Stimulated activated CD4-positive, alpha-beta T cell treated with anti-CD3 and anti-CD28 coated beads, Interleukin-4, amount 100 ng/mL, for 24 hours (primary cell): ENCODE measurements around the gene MEP1A.
"Not testable (repeated sequence)": the region's sequence is repeated elsewhere in the genome, so short reads cannot be mapped to it uniquely, and the experiment has no call there.

ENCODE experiments used
- DNase-seq: peaks from one replicate; pipeline ENCODE4 v3.0.0-alpha.2; 2020

Gene MEP1A, protein sequence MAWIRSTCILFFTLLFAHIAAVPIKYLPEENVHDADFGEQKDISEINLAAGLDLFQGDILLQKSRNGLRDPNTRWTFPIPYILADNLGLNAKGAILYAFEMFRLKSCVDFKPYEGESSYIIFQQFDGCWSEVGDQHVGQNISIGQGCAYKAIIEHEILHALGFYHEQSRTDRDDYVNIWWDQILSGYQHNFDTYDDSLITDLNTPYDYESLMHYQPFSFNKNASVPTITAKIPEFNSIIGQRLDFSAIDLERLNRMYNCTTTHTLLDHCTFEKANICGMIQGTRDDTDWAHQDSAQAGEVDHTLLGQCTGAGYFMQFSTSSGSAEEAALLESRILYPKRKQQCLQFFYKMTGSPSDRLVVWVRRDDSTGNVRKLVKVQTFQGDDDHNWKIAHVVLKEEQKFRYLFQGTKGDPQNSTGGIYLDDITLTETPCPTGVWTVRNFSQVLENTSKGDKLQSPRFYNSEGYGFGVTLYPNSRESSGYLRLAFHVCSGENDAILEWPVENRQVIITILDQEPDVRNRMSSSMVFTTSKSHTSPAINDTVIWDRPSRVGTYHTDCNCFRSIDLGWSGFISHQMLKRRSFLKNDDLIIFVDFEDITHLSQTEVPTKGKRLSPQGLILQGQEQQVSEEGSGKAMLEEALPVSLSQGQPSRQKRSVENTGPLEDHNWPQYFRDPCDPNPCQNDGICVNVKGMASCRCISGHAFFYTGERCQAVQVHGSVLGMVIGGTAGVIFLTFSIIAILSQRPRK

DNA sequence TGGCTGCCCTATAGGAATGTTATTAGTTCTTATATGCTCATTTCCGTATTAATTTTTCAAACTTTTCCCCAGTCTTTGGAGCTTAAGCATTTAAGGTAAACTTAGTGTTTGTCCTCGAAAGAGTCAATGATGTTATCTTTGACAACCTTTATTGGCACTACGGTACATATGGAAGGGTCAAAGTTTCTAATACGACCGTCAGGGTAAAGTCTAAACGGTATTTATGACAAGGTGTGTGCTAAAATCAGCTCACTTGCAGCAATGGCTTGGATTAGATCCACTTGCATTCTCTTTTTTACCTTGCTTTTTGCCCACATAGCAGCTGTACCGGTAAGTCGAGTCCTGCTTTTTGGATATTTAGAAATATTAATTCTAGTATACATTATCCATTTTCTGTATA lies at the start of gene MEP1A:
TSS of gene MEP1A (plus strand) at position 252 of the 400 bp plus-strand sequence. CDS start at position 262, 10 bp downstream.
- DNase-seq, result no peak

DNA sequence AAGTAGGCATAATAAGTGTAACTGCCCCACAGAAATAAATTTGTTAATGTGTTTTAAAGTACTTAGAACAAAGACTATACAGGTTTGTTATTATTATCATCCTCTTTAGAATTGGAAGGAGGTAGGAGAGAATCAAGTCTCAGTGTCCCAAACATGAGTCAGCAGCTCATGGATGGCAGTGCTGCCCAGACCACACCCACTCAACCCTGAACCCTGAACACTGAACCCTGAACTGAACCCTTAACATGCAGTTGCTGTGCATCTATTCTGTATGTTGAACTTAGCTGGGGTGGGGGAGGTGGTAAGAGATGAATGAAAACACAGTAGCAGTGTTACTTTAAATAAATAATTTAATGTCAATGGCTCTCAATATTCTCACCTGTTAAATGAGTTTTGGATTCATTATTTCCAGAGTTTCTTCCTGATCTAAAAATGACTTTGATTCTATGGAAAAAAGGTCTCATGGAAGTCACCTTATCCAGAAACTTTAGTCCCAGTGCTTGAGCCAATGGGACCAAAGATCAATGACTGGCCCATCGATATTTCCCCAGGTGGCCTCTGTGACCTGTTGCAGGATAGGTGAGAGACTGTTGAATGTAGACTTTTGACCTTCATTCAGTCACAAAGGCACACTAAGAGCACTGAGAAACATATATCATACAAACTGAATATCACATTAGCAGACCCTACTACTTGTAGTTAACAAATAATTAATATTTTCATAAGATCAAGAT lies 49.6 kb upstream of the MEP1A start:
- DNase-seq, result no peak

DNA sequence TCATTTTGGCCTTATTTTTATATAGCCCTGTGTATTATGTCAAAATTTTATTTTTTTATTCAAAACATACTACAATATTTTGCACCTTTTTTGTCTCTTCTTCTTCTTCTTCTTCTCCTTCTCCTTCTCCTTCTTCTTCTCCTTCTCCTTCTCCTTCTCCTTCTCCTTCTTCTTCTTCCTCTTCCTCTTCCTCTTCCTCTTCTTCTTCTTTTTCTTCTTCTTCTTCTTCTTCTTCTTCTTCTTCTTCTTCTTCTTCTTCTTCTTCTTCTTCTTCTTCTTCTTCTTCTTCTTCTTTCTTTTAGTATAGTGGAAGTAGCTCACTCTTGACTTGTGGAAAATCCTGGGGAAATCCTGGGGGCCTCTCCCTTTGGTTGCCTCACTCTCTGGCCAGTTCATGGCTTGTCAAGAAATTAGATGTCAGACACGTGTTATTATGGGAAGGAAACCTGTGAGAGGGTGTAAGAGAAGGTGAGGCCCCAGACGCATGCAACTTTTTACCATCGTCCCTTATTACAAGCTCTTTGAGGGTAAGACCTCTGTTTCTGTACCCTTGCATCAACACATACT lies 48.9 kb upstream of the MEP1A start:
- DNase-seq, result not testable (repeated sequence)

DNA sequence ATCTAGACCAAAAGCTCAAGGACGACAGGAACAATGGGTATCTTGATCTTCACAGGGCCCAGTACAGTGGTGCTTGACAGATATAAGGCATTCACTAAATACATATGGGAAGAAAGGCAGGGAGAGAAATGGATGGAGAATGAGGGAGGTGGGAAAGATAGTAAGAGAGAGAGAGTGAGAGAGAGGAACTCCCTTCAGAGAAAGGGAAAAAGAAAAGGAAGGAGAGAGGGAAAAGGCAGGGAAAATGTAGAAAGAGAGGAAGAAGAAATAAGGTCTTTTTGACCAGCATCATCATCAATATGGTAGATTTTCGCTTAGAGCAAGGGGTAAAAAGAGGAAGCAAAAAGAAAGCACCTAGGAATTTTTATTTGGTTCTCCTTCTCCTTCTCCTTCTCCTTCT lies 47.2 kb upstream of the MEP1A start:
- DNase-seq, result no peak

DNA sequence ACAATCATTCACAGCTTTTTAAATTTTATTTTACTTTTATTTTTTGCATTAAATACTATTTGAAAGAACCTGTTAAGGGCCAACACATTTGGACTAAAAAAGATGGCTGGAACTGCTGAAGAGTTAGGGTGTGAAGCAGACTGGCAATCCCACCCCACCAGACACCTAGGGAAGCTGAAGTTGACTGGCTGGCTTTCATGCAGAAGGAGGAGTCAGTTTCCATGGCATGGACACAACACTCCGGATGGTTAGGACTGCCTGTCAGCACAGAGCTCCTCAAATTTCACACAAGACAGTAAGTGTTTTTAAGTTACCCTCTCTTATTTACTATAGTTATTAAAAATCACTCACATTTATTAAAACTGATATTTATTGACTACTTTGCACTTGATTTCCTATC lies 46.5 kb upstream of the MEP1A start, which contains the start of gene ANKRD66:
TSS of gene ANKRD66 (plus strand) at position 238 of the 400 bp plus-strand sequence. CDS start 5,016 bp downstream, outside the sequence.
- no peak for DNase-seq

DNA sequence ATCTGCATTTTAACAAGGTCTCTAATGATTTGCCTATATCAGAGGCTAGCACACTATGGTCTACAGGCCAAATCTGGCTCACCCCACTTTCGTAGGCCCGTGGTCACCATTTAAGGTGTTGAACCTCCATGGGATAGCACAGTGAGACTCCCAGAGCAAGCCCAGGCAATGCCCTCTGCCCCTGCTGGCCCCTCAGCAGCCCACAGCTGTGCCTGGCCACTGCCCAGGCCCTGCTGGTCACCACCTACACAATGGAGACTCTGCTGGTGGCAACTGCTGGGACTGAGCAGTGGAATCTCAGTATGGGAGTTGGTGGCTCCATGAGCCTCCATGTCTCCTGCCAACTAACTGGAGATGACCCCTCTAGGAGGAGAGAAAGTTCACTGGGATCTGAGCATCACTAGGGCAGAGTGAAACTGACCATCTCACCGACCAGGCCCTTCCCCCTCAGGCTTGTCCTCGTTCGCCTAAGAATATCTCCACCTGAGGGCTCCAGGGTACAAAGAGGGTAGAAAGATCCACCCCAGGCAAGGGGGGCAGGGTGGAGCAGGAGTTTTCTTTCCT lies 44.2 kb upstream of the MEP1A start:
- no peak for DNase-seq

DNA sequence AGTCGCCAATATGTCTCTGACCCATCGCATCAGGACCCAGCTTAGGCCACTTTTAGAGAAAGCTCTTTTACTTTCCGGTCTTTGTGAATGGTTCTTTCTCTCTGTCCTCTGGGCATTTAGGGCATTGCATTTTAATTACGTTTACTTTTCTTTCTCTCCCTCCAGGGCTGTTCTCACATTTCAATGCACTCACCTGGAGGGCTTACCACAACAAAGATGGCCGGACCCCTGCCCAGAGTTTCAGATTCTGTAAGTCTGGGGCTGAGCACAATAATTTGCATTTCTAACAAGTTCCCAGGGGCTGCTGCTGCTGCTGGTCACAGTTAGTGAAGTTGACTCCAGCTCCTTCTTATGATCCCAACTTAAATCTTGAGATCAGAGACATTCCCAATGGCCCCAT lies 43.5 kb upstream of the MEP1A start:
- no peak for DNase-seq

DNA sequence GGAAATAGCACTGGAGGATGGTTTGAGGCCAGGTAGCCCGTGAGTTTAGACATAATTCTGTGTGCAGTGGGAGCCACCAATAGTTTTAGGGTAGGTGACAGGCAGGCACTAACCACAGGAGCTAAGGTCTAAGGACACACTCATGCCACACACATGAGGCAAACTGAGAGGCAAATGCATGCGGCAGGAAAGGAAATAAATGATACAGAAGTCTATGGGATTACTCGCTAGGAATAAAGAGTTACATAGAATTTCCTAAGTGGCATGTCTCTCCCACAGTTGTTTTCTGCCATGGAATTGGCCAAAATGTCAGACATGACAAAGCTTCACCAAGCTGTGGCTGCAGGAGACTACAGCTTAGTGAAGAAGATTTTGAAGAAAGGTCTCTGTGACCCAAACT lies 41.5 kb upstream of the MEP1A start:
- DNase-seq, result no peak

DNA sequence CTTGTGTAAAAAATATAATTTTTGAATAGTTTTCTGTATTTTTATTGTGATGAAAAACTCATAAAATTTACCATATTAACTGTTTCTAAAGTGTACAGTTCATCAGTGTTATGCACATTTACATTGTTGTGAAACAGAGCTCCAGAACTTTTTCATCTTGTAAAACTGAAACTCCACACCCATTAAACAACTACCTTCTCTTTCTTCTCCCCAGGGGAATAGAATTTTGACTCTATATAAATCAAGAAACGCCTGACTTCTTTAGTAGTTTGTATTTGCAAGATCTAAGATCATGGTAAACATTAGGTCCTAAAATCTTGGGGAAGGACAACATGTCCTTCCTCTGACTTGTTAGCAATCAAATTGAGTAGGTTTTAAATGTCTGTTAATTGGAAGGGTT lies 37.3 kb upstream of the MEP1A start:
- no peak for DNase-seq

DNA sequence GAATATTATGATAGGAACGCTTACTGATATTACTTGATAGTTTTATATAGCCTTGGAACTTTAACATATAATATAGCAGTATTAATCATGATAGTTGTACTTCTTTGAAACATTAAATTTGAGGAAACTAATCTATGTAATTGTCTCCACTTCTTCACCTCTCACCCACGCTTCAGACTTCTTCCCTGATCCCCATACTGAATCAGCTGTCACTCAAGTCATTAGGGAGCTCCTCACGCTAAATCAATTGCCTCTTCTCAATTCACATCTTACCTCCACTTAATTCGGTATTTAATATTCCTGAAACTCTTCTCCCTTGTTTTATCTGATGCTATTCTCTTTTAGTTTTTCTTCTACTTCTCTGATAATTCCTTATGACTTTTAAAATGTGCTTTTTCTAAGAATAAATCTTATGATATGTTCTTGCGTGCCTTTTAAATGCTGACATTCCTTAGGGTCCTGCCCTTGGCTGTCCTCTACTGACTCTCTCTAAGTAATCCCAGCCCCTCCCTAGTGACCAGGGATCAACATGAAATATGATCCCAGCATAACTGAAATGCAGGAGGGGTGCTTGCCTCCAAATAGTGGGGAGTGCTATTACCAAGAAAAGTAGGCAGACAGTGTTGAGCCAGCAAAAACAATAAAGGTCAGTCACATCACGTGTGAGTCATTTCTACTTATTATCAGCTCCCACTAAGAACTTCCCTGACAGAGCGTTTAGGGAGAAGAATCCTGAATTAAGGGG lies 36.5 kb upstream of the MEP1A start:
- no peak for DNase-seq

DNA sequence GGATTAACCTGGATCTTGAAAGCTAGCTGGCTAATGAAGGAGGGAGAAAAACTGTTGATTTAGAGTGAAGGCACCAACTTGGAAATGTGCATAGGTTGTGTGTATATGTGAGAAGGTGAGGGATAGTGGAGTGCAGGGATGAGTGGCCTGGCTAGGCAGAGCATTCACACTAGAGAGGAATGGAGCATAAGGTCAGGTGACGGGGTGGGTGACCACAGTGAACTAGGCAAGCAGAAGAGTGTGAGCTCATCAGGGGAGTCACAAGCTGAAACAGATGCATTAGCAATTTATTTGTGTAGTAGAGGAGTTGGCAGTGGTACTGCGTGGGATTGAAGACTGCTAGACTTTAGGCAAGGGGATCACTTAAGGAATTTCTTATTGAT lies 36.0 kb upstream of the MEP1A start:
- DNase-seq, result no peak

DNA sequence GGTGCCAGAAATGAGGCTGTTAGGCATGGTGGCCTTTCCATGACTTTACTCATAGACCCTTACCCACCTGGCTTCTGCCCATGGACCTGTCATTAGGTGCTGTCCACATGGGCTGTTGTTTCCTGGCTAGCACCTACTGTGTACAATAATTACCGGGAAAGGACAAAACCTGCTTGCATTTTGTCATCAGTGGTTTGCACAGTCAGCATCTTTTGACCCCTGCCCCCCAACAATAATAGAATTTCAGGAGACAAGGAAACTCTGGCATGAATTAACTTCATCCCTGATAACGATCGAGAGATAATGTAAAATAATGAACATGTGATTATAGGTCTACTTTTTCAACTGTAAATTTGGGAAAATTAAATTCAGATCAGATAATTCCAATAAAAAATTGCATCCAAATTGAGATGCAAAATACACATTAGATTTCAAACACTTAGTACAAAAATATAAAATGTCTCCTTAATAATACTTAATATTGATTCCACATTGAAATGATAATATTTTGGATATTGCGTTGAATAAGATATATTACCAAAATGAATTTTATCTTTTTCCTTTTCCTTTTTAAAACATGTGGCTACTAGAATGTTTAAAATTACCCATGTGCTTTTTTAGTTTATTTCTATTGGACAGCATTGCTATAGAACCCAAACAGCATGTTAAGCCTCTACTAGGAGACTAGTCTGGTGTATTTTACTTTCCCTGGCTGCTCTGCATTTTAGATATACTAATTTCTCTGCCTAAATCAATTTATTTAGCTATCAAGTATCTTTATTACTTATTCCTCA lies 34.0 kb upstream of the MEP1A start:
- no peak for DNase-seq

DNA sequence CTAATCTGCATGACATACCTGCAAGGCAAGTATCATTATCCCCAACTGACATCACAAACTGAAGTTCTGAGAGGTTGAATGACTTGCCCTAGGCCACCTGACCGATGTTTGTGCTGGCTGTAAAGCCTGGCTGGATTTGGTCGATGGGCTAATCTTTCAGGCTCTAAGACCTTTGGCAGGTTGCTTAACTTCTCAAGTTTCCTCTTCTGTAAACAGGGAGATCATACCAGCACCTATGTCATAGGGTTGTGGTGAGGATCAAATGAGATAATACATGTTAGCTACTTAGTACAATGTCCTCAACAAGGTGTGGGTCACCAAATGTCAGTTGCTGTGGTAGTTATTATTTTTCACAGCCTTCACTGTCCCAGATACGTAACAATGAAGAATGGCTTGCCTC lies 32.3 kb upstream of the MEP1A start:
- DNase-seq, result no peak

DNA sequence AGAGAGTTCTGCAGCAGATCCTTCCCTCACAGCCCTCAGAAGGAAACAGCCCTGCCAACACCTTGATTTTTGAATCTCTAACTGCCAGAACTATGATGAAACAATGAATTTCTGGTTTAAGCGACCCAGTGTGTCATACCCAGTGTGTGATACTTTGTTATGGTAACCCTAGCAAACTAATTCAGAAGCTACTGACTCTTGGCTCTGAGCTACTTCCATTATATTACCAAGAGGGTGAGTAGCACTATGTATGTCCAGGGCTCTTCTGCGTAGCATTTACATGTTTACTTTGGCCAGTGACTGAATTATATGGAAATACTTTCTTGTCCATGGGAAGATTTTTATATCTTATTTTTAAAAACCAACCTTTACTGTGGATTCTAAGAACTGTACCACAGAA lies 29.7 kb upstream of the MEP1A start:
- DNase-seq, result no peak

DNA sequence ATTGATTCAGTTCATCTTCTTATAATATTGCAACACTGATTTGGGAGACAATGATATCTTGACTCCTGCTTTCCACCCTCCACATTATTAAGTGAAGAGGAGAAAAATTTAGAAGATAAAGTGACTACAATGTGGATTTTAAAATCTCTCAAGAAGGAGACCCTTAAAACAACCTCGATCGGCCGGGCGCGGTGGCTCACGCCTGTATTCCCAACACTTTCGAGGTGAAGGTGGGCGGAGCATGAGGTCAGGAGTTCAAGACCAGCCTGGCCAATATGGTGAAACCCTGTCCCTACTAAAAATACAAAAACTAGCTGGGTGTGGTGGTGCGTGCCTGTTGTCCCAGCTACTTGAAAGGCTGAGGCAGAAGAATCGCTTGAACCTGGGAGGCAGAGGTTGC lies 28.9 kb upstream of the MEP1A start:
- not testable (repeated sequence) for DNase-seq

DNA sequence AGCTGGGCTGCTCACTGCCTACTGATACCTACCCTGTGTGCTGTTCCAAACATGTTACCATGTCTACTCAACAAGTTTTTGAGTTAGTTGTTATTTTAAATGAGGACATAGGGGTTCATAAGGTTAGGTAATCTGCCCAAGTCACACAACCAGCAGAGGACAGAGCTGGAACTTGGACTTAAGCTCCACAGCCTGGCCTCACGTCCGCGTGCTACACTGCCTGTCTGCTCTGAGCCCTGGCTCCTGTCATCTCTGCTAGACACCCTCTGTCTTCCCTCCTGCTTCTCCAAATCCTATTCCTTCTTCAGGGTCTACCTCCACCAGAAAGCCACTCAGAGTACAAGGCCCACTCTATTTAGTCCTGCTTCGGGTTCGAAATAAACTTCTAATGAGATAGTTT lies 28.2 kb upstream of the MEP1A start:
- DNase-seq, result no peak

DNA sequence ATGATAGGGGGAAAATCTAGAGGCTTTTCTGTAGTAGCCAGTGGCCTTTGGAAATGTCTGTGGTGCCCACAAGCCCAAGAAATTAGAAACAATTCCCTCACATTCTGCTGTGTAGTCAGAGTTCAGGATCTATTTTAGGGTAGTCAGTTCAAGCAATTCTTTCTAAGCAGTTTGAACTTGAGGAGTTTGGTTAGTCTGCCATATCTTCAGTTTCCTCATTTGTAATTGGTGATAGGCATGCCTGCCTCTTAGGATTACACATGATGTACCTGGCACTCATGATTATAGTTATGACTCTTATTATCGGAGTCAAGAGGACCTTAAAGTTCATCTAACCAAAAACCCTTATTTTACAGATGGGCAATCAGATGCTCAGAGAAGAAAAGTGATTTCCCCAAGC lies 21.2 kb upstream of the MEP1A start:
- no peak for DNase-seq

DNA sequence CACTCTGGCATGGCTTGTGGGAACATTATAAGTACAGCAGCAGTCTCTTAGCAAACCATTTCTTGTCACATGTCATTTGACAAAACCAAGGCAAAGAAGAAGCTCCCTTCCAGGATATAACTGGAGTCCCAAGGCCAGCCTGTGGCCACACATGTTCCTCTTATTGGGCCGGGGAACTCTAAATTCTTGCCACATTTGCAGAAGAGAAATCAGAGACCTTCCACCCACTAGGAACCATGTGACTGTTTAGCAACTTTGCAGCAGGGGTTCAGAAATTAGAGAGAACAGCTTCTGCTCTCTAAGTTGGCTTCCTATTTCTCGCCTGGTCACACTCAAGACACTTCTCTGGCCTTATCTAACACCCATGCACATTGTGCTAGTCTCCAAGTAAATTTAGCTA lies 20.4 kb upstream of the MEP1A start:
- no peak for DNase-seq

DNA sequence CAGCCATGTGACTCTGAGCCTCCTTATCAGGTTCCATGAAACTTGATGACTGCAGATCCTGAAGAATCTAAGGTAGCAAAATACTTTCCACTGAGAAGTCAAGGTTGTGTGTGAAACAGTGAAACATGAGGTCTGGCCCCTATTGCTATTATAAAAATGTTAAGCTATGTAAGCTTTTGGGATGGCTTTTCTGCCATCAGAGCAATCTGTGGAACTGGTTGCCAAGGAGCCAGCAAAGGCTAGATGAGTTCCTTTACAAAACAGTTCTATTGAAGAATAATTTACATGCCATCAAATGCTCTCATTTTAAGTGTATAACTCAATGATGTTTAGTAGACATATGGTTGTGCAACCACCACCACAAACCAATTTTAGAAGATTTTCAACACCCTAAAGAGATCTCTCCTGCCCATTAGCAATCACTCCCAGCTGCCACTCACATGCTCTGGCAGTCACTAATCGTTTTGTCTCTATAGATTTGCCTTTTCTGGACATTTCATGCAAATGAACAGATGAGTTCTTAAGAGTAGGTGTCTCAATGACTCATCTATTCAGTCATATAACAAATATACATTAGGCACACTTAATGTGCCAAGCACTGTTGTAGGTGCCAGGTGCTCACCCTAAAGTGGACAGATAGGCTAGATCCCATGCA lies 19.9 kb upstream of the MEP1A start:
- DNase-seq, result no peak

DNA sequence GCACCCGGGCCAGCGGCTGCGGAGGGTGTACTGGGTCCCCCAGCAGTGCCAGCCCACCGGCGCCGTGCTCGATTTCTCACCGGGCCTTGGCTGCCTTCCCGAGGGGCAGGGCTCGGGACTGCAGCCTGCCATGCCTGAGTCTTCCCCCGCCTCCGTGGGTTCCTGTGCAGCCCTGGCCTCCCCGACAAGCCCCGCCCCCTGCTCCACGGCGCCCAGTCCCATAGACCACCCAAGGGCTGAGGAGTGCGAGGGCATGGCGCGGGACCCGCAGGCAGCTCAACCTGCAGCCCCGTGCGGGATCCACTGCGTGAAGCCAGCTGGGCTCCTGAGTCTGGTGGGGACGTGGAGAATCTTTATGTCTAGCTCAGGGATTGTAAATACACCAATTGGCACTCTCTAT lies 18.5 kb upstream of the MEP1A start:
- not testable (repeated sequence) for DNase-seq
